Ishikawa (cell line): ENCODE results near the gene RAMP1.

Source experiments
- CEBPB ChIP-seq: IDR thresholded peaks from 2 replicates; pipeline ENCODE4 v1.6.1; 2012
- CREB1 ChIP-seq: IDR thresholded peaks from 2 replicates; pipeline ENCODE4 v1.6.1; 2012; ENCODE audit warnings: low read depth
- EGR1 ChIP-seq: IDR thresholded peaks from 2 replicates; pipeline ENCODE4 v1.6.1; 2012
- EP300 ChIP-seq: IDR thresholded peaks from 2 replicates; pipeline ENCODE4 v1.6.1; 2012; ENCODE audit warnings: borderline replicate concordance
- FOXM1 ChIP-seq: IDR thresholded peaks from 2 replicates; pipeline ENCODE4 v1.6.1; 2012; ENCODE audit warnings: low read depth, borderline replicate concordance
- NFIC ChIP-seq: IDR thresholded peaks from 2 replicates; pipeline ENCODE4 v1.6.1; 2012
- RAD21 ChIP-seq: IDR thresholded peaks from 2 replicates; pipeline ENCODE4 v1.6.1; 2012; ENCODE audit warnings: low read depth
- TAF1 ChIP-seq: IDR thresholded peaks from 2 replicates; pipeline ENCODE4 v1.6.1; 2012; ENCODE audit warnings: low read depth, mild to moderate bottlenecking
- TCF12 ChIP-seq: IDR thresholded peaks from 2 replicates; pipeline ENCODE4 v1.6.1; 2012; ENCODE audit warnings: low read depth
- TEAD4 ChIP-seq: IDR thresholded peaks from 2 replicates; pipeline ENCODE4 v1.6.1; 2012
- USF1 ChIP-seq: IDR thresholded peaks from 2 replicates; pipeline ENCODE4 v1.6.1; 2012
- YY1 ChIP-seq: IDR thresholded peaks from 2 replicates; pipeline ENCODE4 v1.6.1; 2012; ENCODE audit warnings: low read depth
- ZBTB7A ChIP-seq: IDR thresholded peaks from 2 replicates; pipeline ENCODE4 v1.6.1; 2012; ENCODE audit warnings: low read depth
- TF ChIP-seq, protein P1 (sequence below): IDR thresholded peaks from 2 replicates; pipeline ENCODE4 v1.6.1; 2012; ENCODE audit warnings: low read depth, mild to moderate bottlenecking
- TF ChIP-seq, protein P2 (sequence below): IDR thresholded peaks from 2 replicates; pipeline ENCODE4 v1.6.1; 2012

Gene RAMP1

GRCh38 chr2:237932731-237933131 lies 73.3 kb downstream of the RAMP1 start:
- no peak for TF ChIP-seq CREB1
- no peak for TF ChIP-seq NFIC
- TF ChIP-seq TCF12, result no peak
- no peak for TF ChIP-seq EP300
- TF ChIP-seq USF1, result no peak
- TF ChIP-seq YY1, result no peak
- no peak for TF ChIP-seq TEAD4
- TF ChIP-seq, protein P1, sequence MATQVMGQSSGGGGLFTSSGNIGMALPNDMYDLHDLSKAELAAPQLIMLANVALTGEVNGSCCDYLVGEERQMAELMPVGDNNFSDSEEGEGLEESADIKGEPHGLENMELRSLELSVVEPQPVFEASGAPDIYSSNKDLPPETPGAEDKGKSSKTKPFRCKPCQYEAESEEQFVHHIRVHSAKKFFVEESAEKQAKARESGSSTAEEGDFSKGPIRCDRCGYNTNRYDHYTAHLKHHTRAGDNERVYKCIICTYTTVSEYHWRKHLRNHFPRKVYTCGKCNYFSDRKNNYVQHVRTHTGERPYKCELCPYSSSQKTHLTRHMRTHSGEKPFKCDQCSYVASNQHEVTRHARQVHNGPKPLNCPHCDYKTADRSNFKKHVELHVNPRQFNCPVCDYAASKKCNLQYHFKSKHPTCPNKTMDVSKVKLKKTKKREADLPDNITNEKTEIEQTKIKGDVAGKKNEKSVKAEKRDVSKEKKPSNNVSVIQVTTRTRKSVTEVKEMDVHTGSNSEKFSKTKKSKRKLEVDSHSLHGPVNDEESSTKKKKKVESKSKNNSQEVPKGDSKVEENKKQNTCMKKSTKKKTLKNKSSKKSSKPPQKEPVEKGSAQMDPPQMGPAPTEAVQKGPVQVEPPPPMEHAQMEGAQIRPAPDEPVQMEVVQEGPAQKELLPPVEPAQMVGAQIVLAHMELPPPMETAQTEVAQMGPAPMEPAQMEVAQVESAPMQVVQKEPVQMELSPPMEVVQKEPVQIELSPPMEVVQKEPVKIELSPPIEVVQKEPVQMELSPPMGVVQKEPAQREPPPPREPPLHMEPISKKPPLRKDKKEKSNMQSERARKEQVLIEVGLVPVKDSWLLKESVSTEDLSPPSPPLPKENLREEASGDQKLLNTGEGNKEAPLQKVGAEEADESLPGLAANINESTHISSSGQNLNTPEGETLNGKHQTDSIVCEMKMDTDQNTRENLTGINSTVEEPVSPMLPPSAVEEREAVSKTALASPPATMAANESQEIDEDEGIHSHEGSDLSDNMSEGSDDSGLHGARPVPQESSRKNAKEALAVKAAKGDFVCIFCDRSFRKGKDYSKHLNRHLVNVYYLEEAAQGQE, result no peak
- TF ChIP-seq, protein P2, sequence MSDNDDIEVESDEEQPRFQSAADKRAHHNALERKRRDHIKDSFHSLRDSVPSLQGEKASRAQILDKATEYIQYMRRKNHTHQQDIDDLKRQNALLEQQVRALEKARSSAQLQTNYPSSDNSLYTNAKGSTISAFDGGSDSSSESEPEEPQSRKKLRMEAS, result no peak
- TF ChIP-seq ZBTB7A, result no peak
- no peak for TF ChIP-seq RAD21
- no peak for TF ChIP-seq TAF1

DNA sequence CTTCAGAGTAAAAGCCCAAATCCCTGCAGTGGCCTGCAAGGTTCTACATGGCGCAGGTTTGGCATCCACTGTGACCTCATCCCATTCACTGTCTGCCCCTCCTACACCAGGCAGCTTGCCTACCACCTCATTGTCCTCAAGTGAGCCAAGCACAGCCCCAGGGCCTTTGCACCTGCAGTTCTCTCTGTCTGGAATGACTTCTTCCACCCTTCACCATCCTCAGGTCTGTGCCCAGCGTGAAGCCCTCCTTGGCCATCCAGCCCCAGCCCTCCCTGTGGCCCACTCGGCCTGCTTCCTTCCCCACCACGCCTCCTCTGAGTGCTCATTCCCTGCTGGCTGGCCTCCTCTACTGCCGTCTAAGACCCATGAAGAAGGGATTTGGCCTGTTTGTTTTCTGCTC lies 74.8 kb downstream of the RAMP1 start:
- TF ChIP-seq CREB1, result no peak
- no peak for TF ChIP-seq YY1
- TF ChIP-seq USF1, result no peak
- no peak for TF ChIP-seq CEBPB
- TF ChIP-seq TCF12, result no peak
- TF ChIP-seq TEAD4, result no peak
- no peak for TF ChIP-seq EP300
- no peak for TF ChIP-seq RAD21
- no peak for TF ChIP-seq NFIC
- TF ChIP-seq ZBTB7A, result no peak
- TF ChIP-seq, protein P2, result no peak
- no peak for TF ChIP-seq TAF1
- no peak for TF ChIP-seq EGR1
- TF ChIP-seq, protein P1, result no peak
- TF ChIP-seq FOXM1, result no peak

- TF ChIP-seq EP300, result no peak
- no peak for TF ChIP-seq TEAD4
- TF ChIP-seq EGR1, result no peak
- no peak for TF ChIP-seq NFIC
- no peak for TF ChIP-seq RAD21
- no peak for TF ChIP-seq YY1
- TF ChIP-seq, protein P2, result no peak
- TF ChIP-seq ZBTB7A, result no peak
- TF ChIP-seq CEBPB, result no peak
- TF ChIP-seq TCF12, result no peak
- TF ChIP-seq, protein P1, result no peak
- TF ChIP-seq CREB1, result no peak
- no peak for TF ChIP-seq FOXM1
- no peak for TF ChIP-seq USF1
- TF ChIP-seq TAF1, result no peak
Observed at GRCh38 chr2:237935740-237936452, 76.5 kb downstream of the RAMP1 start.
